Right atrium auricular region (tissue), 2 donors: ENCODE data around the gene CAPN10. TPM values are rescaled to one million over a fixed set of nuclear protein-coding genes. Genes with fewer than 3 reads are reported as not detected.
A peak's percentile ranks its signal among the peaks of the same experiment; 100 is the strongest.
"Not testable (repeated sequence)": the region's sequence is repeated elsewhere in the genome, so short reads cannot be mapped to it uniquely, and the experiment has no call there.

Source experiments
- DNase-seq: peaks from one replicate; pipeline ENCODE4 v3.0.0-alpha.2; 2019; ENCODE audit warnings: low spot score
- H3K27ac ChIP-seq, 2 donors: fragments of 200-600 bp; sonication (generic); 1 replicate in 1 of 2; 2 replicates in 1 of 2; pipeline ENCODE4 v1.5.1; 2016 to 2019
- H3K27me3 ChIP-seq, 2 donors: fragments of 200-600 bp; sonication (generic); one replicate each; pipeline versions ENCODE4 v1.5.1 to v1.6.0; 2017 to 2019
- H3K36me3 ChIP-seq: fragments of 200-600 bp; sonication (generic); one replicate; pipeline ENCODE4 v1.5.1; 2016
- H3K4me1 ChIP-seq, 2 donors: fragments of 200-600 bp; sonication (generic); one replicate each; pipeline versions ENCODE4 v1.5.1 to v1.6.0; 2017 to 2019
- H3K4me3 ChIP-seq, 2 donors: fragments of 200-600 bp; sonication (generic); 1 replicate in 1 of 2; 2 replicates in 1 of 2; pipeline ENCODE4 v1.5.1; 2017 to 2019; ENCODE audit warnings: mild to moderate bottlenecking in 1 of 2, moderate library complexity in 1 of 2
- H3K9me3 ChIP-seq, 2 donors: fragments of 200-600 bp; sonication (generic); one replicate each; pipeline ENCODE4 v1.5.1; 2019
- total RNA-seq, 2 donors: library from RNA; depleted of rRNA; stranded (reverse); fragments of >200 nt; gene quantifications; one replicate each; pipeline ENCODE4 v1.1.0, GENCODE V29; 2016
- TF ChIP-seq, protein P1 (sequence below), 2 donors: fragments of 200-600 bp; sonication (generic); IDR thresholded peaks; one replicate each; pipeline ENCODE4 v1.5.1; 2019; ENCODE audit warnings: antibody characterized with exemption in 2 of 2

The CAPN10 gene
- total RNA-seq: 10 to 100 TPM; 14.1 to 14.6 TPM

- Histone ChIP-seq H3K4me3 (peak within 1 kb of the TSS; percentile 85 to 97), H3K4me1 (peaks cover 0 to 44% of the 10 kb centered on the region in 2 donors), H3K27ac (peak within 1 kb of the TSS; percentile 97 to 98), H3K36me3 (peaks cover 9% of the 10 kb centered on the region), H3K27me3 (no peaks in the 10 kb centered on the region), H3K9me3 (no peaks in the 10 kb centered on the region)
- peak; percentile 99 for DNase-seq
- TF ChIP-seq, protein P1, sequence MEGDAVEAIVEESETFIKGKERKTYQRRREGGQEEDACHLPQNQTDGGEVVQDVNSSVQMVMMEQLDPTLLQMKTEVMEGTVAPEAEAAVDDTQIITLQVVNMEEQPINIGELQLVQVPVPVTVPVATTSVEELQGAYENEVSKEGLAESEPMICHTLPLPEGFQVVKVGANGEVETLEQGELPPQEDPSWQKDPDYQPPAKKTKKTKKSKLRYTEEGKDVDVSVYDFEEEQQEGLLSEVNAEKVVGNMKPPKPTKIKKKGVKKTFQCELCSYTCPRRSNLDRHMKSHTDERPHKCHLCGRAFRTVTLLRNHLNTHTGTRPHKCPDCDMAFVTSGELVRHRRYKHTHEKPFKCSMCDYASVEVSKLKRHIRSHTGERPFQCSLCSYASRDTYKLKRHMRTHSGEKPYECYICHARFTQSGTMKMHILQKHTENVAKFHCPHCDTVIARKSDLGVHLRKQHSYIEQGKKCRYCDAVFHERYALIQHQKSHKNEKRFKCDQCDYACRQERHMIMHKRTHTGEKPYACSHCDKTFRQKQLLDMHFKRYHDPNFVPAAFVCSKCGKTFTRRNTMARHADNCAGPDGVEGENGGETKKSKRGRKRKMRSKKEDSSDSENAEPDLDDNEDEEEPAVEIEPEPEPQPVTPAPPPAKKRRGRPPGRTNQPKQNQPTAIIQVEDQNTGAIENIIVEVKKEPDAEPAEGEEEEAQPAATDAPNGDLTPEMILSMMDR (IDR thresholded peaks at IDR 0.05): no peak
Observed at GRCh38 chr2:240586198-240586918, at the start of gene CAPN10. Gene CAPN10, plus strand, starts transcription at chr2:240586734. Its CDS starts 178 bp downstream, at chr2:240586912.

GRCh38 chr2:240538031-240538780 lies 48.3 kb upstream of the CAPN10 start:
- H3K4me1 ChIP-seq: no peaks in the 10 kb centered on the region
- no peak overlapping the region for H3K27ac ChIP-seq
- H3K27me3 ChIP-seq: no peaks in the 10 kb centered on the region
- no peak overlapping the region for H3K4me3 ChIP-seq
- no peaks in the 10 kb centered on the region for H3K36me3 ChIP-seq
- H3K9me3 ChIP-seq: no peaks in the 10 kb centered on the region
- DNase-seq: peak; percentile 21
- TF ChIP-seq, protein P1 (IDR thresholded peaks at IDR 0.05): no peak

GRCh38 chr2:240539101-240539500 lies 47.4 kb upstream of the CAPN10 start:
- not testable (repeated sequence) for H3K9me3 ChIP-seq, H3K4me3 ChIP-seq, H3K27ac ChIP-seq, H3K36me3 ChIP-seq, H3K27me3 ChIP-seq, H3K4me1 ChIP-seq
- DNase-seq: peak; percentile 16

GRCh38 chr2:240539906-240540305 lies 46.6 kb upstream of the CAPN10 start:
- no peak for DNase-seq

GRCh38 chr2:240551288-240551687 lies 35.2 kb upstream of the CAPN10 start:
- peak; percentile 1 for DNase-seq
- Histone ChIP-seq H3K4me1 (no peaks in the 10 kb centered on the region), H3K36me3 (no peaks in the 10 kb centered on the region), H3K4me3 (no peak overlapping the region), H3K9me3 (no peaks in the 10 kb centered on the region), H3K27ac (no peak overlapping the region), H3K27me3 (no peaks in the 10 kb centered on the region)
- TF ChIP-seq, protein P1 (IDR thresholded peaks at IDR 0.05): no peak

More at GRCh38 chr2:240539906-240540305, 46.6 kb upstream of the CAPN10 start:
- TF ChIP-seq, protein P1 (IDR thresholded peaks at IDR 0.05): no peak
- H3K9me3 ChIP-seq: no peaks in the 10 kb centered on the region
- H3K27ac ChIP-seq: no peak overlapping the region
- no peak overlapping the region for H3K4me3 ChIP-seq
- no peaks in the 10 kb centered on the region for H3K4me1 ChIP-seq
- H3K27me3 ChIP-seq: no peaks in the 10 kb centered on the region
- H3K36me3 ChIP-seq: no peaks in the 10 kb centered on the region

DNA sequence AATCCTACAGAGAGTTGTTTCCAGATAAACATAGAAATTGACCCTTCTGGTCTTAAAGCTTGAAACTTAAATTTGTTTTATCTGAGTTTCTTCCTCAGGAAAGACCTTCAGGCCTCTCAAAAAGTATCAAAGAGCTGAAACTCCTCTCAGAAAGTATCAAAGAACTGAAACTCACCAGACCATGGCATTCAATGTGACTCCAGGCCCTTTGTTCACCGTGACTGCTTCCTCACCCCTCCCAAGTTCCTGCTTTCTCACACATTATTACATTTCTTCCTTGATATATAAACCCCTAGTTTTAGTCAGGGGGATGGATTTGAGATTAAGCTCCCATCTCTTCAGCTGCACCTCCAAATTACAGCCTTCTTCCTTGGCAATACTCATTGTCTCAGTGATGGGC lies 34.7 kb upstream of the CAPN10 start:
- DNase-seq: peak; percentile 5
- TF ChIP-seq, protein P1 (IDR thresholded peaks at IDR 0.05): no peak
- Histone ChIP-seq H3K27me3 (no peaks in the 10 kb centered on the region), H3K27ac (no peak overlapping the region), H3K4me1 (peaks cover 0 to 2% of the 10 kb centered on the region in 2 donors), H3K9me3 (no peaks in the 10 kb centered on the region), H3K4me3 (no peak overlapping the region), H3K36me3 (no peaks in the 10 kb centered on the region)
